Stimulated activated CD4-positive, alpha-beta T cell treated with anti-CD3 and anti-CD28 coated beads, Interleukin-4, amount 100 ng/mL, for 4 hours (primary cell): ENCODE results near the gene WASL.
"Not testable (repeated sequence)": the region's sequence is repeated elsewhere in the genome, so short reads cannot be mapped to it uniquely, and the experiment has no call there.

Experiments used
- DNase-seq, 2 experiments: peaks; one replicate each; pipeline ENCODE4 v3.0.0-alpha.2; 2020

The WASL gene

GRCh38 chr7:123653162-123653561 is 95.6 kb downstream of the WASL start:
- DNase-seq, result no peak

DNA sequence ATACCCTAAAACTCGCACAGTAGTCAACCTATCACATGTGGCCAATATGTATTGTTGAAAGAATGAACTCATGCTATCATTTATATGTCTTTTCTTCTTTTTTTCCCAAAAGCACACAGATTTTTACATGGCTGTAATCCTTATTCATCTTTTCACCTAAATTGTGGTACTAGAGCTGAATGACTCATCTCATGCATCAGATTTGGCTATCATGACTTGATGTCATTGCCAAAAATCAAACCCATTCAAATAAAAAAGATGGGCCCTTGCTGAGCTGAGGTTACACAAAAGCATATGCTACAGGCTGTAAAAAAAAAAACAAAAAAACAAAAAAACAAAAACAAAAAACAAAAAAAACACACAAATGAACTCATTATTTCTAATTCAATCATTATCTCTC is 96.4 kb downstream of the WASL start:
- DNase-seq, result no peak

DNA sequence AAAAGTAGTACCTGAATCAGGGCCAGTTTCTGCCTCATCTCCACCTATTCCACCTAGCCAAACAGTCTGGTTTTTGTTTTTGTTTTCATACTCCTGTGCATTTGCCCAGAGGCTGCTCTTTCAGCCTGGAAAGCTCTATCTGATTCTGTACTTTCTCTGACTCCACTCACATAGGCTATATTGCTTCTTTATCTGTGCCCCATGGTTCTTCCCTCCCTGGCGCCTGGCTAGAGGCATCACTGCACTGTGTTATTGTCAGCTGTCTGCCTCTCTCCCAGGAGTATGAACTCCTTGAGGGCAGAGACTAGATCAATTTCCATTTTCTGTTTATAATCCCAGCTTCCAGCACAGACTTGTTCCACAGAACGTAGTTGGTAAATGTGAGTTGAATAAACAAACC is 98.2 kb downstream of the WASL start:
- DNase-seq, result no peak

GRCh38 chr7:123649964-123650363 is 98.8 kb downstream of the WASL start:
- no peak for DNase-seq

DNA sequence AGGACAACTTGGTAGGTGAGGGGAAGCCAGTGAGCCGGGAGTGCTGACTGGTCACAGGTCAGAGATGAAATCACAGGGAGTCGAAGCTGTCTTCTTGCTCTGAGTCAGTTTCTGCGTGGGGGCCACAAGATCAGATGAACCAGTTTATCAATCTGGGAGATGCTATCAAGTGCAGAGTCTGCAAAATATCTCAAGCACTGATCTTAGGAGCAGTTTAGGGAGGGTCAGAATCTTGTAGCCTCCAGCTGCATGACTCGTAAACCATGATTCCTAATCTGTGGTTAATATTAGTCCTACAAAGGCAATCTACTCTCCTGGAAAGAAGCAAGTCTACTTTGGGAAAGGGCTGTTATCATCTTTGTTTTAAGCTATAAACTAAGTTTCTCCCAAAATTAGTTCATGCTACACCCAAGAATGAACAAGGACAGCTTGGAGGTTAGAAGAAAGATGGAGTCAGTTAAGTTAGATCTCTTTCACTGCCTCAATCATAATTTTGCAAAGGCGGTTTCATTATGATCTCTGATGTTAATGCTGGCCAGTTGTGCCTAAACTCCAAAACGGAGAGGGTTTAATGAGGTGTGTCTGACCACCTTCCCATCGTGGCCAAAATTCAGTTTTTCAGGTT is 101.6 kb downstream of the WASL start:
- no peak for DNase-seq

GRCh38 chr7:123645516-123645915 is 103.3 kb downstream of the WASL start:
- no peak for DNase-seq

DNA sequence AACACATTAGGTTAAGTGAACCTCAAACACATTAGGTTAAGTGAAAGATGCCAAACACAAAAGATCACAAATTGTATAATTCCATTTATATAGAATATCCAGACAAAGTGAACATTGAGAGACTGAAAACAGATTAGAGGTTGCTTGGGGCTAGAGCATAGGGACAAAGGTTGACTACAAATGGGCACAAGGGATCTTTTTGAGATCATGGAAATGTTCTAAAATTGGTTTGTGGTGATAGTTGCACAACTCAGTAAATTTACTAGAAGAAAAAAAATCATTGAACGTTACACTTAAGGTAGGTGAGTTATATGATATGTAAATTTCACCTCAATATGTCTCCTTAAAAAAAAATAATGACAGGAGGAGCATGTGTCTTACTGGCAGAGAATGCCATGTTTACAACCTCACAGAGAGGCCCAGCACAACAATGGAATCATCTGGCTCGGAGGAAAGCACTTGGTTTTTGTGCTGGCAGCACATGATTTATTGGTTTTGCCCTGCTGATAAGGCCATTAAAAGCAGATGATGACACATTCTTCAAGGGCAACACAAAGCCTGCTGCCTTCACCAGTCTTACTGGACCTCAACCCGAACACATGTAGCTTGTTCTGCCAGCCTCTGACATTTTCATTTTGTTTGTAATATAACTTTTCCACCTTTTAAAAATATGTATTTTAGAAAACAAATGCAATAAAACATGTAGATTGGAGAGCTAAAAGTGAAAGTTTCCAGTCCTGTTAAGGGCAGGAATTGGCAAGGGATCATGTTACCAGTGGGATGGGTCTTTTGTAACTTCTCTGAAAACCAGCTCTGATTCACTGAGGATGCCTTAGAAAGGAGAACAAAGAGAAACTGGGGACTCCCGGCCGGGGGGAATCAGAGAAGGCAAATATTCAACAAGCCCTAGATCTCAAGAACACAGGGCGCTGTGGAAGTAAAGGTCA is 105.0 kb downstream of the WASL start:
- DNase-seq, result no peak

GRCh38 chr7:123641901-123642300 is 106.9 kb downstream of the WASL start:
- DNase-seq, result no peak

DNA sequence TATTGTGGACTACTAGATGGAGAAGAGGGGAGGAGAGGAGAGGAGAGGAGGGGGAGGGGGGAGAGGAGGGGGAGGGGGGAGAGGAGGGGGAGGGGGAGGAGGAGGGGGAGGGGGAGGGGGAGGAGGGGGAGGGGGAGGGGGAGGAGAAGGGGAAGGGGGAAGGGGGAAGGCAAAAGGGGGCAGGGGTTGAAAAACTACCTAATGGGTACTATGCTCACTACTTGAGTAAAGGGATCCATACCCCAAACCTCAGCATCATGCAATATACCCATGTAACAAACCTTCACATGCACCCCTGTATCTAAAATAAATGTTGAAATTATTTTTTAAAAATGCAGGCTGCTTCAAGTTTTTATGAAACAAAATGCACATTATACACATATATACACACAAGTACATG is 108.2 kb downstream of the WASL start:
- no peak for DNase-seq

DNA sequence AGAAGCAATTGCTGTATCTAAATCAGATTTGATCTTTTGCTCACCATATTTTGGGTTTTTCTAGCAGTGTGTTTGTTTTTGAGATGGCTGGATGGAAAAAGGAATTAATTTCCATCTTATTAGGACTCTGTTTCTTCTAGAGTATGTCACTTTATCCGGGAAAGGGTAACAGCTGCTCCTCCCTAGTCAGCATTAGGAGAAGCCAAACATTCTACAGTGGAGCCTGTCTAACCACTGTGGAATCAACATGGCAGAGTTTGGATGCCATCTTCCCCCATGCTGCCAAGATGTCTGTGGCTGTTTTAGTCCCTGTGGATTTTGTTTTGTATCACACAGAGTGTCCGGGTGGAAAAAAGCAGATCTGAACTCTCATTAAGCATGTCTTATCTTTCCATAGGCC is 109.2 kb downstream of the WASL start:
- no peak for DNase-seq

DNA sequence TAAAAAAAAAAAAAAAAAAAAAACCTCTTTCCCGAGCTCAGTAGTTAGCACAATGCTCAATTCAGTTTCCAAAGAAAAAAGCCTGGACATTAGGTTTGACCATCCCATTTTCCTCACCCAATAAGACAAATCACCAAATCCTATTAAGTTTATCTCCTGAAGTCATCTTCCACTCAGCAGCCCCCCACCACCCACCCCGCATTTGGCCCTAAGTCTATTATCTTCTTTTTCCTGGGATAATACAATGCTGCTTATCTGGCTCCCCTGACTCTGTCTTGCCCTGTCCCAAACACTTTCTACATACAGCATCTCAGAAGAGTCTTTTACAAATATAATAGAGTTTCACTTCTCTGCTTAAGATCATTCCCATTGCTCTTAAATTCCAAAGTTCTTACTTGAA is 110.9 kb downstream of the WASL start:
- no peak for DNase-seq

- no peak for DNase-seq
Measured at GRCh38 chr7:123637203-123637602, 111.6 kb downstream of the WASL start.

GRCh38 chr7:123635551-123636359 is 113.0 kb downstream of the WASL start:
- no peak for DNase-seq

GRCh38 chr7:123634011-123634573 is 114.7 kb downstream of the WASL start:
- DNase-seq, result not testable (repeated sequence)

DNA sequence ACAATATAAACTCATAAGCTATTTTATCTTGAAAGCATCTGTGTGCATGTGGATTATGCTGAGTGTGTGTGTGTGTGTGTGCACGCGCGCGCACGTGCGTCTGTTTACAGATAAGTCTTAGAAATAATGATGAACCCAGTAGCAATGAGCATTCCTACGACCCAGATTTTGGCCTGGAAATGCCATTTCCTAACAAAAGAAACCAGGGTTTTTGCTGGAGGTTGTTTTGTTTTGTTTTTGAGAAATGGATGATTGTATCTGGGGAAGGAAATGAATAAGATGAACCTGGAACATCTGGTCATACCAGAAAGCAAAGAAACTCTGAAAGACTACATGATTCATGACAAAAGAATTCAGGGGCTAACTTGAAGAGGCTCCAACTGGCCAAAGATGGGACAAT is 115.2 kb downstream of the WASL start:
- no peak for DNase-seq

DNA sequence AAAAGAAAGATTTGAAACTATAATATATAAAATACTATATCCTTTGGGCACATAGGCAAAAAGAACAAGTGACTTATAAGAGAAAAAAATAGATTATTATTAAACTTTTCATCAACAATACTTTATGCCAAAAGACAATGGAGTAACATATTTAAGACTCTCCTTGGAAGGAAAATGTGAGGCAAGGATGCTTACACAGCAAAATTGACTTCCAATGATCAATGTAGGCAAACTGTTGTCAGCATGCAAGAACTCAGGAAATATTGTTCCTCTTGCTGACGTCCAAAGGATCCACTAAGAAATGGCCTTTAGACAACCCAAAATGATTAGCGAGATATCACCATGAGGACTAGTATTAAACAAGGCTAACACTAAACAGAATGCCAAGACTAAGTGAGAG is 116.0 kb downstream of the WASL start:
- no peak for DNase-seq
